GM21529 (cell line): ENCODE data around the gene PRADC1.
"Not testable (repeated sequence)": the region's sequence is repeated elsewhere in the genome, so short reads cannot be mapped to it uniquely, and the experiment has no call there.

Source experiments
- ATAC-seq: cut with Tn5 transposase; IDR thresholded peaks from one replicate; pipeline ENCODE4 v1.9.1; 2021; ENCODE audit not compliant: unreplicated experiment

The PRADC1 gene

DNA sequence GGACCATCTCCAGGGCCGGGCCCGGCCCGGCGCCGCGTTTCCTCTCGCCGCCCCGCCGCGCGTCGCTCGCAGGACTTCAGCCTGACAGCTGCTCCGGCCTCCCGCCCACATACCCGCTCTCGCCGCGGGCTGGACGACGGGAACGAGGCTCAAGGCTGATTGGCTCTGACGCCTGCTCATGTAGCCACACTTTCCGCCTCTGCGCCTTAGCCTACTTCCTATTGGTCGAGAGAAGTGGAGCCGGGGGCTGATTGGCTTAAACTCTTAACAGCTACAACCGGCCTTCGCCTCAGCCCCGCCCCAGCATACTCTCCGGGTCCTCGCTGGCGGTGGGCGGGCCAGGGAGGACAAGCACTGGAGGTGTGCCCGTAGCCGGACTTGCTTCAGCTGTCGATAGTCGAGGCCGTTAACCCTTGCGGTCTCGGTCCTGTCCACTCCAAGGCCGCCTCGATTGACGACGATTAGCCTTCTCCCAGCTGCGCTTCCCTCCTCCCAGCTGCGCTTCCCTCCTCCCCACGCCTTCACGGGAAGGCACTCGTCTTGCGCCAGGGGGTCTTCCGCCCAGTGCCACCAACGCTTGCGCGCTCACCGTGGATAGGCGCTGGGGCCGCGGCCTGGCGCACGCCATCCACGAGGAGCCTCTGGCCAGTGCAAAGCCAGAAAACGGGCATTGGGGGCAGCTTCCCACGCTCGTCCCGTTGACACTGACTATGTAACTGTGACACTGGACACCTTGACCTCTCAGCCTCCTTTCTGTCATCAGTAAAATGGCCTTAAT lies at the start of gene PRADC1:
TSS of gene PRADC1 (minus strand) at position 86 of the 778 bp plus-strand sequence. CDS start at position 7, 79 bp downstream.
- ATAC-seq: peak; percentile 91

DNA sequence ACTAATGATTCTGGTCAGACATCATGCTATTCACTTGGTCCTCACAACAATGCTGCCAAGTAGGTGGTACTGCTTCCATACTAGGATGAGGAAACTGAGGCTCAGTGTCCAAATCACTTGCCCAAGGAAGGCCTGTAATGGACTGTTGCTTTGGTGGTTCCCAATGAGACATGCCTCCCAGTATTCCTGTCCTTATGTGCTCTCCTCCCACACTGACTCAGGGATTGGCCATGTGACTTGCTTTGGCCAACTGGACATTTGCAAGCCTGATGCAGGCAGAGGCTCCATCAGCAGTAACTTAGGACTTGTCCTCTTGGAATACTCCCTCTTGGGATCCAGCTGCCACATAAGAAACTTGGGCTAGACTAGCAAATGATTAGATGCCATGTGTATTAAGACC lies 48.2 kb upstream of the PRADC1 start:
- ATAC-seq: no peak

DNA sequence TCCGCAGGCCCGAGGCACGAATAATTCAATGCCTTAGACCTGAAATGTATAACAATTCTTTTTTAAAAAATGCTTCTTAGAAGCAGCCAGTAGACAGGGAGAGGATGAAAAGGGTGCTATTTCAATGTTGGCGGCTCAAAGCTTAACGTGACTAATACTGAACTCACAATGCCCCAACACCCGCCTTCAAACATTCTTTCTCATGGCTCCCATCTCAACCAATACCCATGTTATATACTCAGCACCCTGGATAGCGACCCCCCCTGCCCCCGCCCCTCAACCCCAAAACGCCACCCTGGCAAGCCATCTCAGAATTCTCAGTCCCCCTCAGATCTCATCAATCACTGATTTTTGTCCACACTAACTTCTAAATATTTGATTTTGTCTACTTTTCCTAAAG lies 46.8 kb upstream of the PRADC1 start:
- no peak for ATAC-seq

DNA sequence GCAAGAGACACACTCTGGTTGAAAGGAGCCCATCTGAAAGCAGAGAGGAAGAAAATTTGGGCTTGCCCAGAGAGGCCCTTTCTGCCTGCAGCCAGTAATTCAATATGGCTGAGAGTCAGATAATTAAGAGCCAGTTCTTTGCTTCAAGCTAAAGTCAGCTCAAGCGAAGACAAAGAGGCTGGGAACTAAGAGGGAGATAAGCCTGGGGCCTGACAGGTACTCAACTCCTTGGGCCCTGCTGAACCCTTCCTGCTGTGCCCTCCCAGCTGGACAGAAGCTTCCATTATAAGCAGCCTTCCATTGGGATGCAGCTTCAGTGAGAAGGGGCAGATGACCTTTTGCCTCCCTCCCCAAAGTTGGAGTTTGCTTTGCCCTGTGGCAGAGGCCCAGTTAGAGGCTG lies 39.2 kb upstream of the PRADC1 start:
- ATAC-seq: no peak

DNA sequence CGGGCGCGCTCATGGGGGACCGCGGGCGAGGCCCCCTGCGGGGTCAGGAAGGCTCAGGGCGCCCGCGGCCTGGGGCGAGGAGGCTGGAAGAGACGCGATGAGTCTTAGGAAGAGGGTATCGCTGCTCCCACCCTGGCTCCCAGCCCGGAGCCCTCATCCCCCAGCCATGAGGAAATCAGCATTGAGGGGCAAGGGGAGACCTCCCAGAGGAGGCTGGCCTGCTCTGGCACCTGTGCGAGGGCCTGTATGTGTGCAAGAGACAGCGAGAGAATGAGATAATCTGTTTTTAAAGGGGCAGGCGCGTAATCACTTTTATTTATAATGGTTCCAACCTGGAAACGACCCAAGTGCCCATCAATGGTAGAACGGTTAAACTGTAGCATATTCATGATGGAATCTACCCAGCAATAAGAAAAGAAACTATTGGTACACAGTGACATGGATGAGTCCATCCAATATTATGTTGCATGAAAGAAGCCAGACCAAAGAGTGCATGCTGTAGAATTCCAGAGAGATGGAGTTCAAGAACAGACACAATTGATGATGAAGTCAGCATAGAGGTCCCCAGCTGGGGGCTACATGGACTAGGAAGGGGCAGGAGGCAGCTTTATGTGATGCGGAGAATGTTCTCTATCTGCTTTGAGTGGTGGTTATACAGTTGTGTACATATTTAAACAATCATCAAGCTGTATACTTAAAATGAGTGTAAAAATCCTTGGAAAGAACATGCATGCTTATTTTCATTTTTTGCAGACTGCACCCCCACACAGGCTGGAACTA lies 36.8 kb upstream of the PRADC1 start:
- ATAC-seq: peak; percentile 25

DNA sequence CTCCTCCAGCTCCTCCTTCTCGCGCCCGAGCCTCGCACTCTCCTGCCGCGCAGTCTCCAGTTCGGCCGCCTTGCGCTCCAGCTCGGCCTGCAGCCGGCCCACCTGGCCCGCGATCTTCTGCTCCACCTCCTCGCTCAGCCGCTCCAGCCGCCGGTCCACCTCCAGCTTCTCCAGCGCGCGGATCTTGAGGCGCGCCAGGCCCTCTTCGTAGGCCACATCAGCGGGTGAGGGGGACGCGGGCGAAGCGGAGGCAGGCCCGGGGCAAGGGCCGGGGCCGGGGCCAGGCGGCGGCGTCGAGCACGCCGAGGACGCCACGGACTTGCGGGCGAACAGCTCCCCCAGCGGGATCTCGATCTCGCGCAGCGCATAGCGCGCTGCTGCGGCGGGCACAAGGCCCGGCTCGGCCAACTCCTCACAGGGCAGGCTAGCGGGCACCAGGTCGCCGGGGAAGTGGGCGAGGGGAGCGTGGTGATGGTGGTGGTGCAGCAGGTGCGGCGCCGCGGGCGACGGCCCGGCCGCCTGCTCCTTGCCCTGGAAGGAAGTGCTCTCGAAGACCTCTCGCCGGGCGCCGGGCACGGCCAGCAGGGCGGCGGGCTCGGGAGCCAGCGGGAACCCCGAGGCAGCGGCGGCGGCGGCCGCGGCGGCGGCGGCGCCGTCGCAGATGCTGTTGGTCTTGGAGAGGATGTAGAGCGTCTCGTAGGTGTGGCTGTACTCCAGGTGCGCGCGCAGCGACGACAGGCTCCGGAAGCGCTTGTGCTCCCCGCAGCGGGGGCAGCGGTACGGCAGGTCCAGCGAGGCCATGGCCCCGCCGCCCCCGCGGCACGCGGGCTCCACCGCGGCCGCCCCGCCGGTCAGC lies 36.0 kb upstream of the PRADC1 start:
- ATAC-seq: peak; percentile 83

DNA sequence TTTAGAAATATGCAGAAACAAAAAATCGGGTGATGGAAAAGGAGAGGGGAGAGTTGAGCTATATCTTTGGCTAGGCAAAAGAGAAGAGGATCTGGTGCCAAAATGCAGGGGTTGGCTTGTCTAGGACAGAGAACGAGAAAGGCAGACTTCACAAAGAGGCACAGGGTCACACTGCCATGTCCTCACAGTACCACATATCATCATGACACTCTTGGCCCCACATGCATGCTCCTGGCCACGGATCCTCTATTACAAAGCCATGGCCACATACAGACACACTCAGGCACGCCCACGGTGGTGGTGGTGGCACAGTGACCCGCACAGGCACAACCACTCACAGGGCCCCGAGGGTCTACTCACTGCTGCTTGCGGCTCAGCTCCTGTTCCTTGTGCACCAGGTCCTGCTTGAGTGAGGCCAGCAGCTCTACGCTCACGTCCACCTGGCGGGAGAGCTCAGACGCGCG lies 35.4 kb upstream of the PRADC1 start:
- ATAC-seq: no peak

DNA sequence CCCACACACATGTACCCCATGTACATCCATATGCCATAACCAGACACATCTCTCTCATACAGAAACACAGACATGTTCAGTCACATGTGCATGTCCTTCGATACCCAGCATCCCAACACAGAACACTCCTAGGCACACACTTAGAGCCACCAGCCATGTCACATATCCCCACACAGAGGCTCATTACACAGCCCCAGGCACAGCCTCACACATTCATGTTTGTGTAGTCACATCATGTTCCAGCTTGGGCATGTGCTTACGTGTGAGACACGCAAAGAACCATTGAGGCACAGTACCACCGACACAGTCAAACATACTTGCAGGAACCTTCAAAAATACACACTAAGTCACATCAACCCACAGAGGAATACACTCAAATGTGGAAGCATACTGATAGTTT lies 34.0 kb upstream of the PRADC1 start:
- ATAC-seq: no peak

DNA sequence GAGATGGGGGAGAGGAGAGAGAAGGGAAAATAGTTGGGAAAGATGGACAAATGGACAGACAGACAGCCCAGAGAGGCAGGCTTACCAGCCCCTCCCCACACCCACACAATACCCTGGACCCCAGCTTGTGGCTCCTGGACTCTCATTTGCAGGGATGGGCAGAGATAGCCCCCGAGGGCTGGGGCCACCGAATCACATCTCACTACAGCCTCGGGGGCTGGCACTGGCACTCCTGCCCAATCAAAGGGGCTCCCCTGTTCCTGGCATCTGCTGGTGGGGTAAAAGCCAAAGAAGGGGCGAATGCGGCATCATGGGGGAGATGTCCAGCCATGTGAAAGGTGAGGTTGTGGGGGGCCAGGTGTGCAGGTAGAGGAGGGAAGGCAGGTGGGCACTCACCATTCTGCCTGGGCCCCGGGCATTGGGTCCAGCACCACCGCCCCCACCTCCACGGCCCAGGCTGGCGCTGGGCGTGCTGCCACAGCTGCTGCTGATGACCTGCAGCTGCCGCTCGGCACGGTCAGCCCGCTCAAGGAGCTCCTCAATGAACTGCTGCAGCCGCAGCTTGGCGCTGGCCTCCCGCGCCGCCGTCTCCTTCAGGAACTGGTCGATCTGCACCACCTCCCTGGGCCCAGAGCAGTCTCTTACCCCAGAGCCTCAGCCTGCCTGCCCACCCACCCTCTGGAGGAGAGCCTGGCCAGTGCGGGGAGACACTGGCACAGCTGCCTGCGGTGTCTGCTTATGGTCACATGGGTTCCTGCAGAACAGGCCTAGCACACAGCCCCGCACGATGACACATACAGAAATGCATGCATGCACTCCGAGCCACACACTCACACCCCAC lies 33.2 kb upstream of the PRADC1 start:
- ATAC-seq: no peak

DNA sequence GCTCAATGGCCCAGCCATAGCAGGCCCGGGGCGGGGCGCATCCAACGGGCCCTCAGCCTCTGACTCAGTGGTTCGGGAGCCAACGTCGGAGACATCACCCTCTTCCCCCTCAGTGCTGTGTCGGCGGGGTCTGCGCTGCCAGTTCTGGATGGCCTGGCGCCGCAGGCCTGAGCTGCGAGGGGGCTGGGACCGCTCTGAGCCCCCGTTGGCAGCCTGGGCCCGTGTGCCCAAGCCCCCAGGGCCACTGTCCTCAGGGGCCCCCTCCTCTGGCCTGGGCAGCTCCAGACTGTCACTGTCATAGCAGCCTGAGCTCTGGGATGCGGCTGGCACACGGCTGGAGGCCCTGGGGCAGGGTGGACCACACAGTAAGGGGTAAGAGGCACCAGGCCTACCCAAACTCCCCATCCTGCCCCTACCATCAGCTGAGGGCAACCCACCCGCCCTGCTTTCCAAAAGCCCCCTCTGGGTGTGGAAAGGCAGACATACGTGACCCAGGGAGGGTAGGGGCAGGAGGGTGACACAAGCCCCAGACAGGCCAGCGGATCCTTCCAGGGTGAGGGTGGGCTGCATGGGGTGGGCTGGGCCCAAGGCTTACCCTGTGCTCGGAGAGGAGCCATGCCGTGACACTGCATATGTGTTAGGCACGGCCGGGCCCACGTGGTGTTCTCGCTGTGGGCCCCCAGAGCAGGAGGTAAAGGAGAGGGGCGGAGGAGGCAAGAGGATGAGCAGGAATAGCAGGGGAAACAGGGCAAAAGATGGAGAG lies 32.4 kb upstream of the PRADC1 start:
- ATAC-seq: no peak

DNA sequence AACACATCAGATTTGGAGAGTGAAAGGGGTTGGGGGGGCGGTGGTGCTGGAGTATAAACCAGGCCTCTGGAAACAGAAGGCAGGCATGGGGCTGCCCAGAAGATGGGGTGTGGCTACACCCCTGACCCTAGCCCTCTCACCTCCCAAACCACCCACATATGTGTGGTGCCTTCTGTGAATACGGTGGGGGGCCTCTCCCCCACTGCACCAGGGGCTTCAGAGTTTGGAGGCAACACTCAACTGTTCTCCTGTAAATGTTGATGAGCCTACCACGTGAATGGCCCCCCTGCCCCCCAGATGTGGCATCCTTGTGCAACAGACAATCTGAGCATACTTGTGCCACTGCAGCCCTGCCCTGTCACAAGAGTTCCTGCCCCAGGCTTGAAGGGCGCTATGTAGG lies 31.7 kb upstream of the PRADC1 start:
- no peak for ATAC-seq

DNA sequence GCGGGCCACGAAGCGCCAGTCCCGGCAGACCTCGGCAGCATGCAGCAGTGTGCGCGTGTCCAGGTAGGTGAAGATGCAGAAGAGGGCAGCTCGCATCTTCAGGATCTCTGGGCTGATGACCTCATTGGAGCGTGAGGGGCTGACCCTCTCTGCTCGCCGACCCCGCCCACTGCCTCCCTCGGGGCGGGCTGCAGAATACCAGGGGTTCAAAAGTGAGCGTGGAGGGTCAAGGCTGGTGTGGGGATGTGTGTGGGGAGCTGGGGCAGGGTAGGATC lies 31.2 kb upstream of the PRADC1 start:
- no peak for ATAC-seq

DNA sequence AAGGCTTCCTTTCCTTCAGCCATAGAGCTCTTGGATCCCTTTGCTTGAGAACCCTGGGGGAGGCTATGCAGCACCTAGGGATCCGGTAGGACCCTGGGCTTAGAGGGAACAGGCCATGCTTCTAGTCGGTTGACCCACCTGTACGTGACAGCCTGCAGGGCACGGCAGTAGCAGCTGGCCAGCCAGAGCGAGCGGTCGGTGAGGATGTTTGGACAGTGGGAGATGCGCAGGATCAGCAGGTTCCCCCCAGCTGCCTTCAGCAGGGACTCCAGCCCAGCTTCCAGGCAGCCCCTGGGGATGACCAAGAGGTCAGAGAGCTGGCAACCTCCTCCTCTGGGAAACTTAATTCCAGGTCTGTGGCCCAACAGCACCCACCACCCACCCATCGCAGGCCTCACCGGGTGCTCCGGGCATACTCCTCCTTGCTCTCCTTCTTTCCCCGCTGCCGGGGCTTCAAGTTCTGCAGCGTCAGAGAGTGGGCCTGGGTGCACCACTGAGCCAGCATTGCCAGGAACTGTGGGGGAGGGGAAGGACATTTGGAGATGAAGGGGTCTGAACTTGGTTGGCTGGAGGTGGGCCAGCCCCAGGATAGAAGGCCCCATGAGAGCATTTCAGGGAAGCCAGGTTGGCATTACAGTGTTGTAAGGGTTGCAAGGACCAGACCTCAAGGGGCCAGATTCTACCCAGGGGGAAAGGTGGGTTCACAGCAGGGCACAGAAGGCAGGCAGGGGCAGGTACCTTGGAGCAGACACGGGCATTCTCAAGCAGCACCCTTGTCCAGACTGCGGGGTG lies 30.7 kb upstream of the PRADC1 start:
- no peak for ATAC-seq

DNA sequence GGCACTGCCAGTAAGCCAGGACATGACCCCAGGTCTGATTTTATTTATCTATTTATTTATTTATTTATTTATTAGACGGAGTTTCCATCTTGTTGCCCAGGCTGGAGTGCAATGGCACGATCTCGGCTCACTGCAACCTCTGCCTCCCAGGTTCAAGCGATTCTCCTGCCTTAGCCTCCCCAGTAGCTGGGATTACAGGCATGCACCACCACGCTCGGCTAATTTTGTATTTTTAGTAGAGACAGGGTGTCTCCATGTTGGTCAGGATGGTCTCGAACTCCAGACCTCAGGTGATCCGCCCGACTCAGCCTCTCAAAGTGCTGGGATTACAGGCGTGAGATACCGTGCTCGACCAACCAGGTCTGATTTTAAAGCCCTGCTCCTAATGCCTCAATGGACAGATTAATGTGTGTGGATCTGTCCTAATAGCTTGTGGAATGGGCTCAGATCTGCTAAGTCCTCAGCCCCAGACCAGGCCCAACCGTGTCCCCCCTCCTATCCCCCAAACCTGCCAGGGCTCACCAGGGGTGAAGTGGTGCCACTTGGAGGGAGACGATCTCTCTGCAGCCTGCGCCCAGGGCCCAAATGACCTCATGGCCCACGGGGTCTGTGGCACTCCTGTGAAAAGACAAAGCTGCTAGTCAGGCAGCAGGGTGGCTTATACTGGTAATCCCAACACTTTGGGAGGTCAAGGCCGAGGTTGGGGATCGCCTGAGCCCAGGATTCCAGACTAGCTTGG lies 29.8 kb upstream of the PRADC1 start:
- ATAC-seq: not testable (repeated sequence)

DNA sequence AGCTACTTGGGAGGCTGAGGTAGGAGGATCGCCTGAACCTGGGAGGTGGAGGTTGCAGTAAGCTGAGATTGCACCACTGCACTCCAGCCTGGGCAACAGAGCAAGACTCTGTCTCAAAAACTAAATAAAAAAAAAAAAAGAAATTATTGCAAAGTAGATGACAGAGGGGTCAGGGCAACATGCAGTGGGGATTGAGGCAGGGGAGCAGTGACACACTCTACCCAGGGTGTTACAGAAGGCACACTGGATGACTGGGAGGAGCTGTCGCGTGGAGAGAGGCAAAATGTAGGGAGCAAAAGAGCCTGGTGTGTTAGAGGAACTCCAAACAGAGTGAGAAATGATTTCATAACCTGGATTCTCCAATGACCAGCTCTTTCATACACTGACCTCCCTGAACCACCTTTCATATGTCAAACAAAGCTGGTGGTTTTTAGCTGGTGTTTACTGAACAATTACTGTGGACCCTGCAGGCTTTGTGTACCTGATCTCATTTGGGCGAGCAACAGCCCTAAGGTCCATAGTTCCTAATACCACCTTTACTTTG lies 29.1 kb upstream of the PRADC1 start:
- ATAC-seq: no peak

DNA sequence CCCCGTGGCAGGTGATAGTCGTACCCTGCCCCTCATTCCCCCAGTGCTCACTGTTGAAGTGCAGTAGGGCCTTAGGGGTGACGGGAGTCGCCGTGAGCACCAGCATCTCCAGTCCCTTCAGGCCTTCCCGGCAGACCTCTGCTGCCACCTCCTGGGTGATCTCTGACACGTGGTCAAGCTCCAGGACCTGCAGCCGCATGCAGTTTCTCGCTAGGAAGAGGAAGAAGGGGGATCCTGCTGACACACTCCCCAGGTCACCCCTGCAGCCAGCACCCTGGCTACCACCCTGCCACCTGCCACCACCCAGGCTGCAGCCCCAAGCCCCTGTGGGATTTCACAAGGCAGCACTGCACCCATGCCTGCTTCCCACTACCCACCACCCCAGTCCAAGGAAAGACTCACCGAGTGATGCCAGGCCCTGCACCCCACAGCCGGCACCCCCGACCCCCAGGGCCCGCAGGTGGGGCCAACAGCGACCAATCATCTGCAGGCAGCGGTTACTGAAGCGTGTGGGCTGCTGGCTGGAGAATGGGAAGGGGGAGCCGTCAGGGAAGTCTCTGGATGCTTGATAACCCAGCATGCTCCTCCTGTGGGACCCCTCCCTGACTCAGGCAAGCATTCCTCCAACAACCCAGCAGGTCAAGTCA lies 27.4 kb upstream of the PRADC1 start:
- ATAC-seq: no peak

DNA sequence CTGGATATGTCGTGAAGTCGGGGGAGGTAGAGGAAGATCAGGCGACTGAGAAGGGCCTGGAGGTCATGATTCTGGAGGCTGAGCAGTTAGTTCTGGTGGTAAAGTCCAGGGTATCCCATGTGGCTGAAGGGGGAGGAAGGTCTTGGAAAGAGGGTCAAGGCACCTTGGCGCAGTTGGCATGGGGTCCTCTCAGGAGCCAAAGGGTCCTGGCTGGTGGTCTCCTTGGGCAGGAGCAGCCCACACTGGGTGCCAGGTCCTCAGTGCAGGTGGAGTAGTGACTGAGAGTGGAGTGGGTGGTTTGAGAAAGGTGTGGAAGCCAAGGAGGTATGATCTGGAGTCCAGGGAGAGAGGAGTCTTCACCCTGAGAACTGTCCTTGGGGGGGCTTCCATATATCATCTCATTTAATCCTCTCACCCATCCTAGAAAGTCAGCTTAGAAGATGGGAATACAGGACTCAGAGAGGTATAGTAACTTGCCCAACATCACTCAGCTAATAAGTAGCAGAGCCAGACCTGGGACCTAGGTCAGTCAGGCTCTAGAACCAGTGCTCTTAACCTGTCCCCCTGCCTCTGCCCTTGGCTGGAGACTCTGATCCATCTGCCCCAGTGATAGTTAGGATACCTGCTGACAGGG lies 26.8 kb upstream of the PRADC1 start:
- no peak for ATAC-seq
